ENCODE results near the gene GALR1.

GALR1 gene

GRCh38 chr18:77298172-77298571, 48.5 kb downstream of the GALR1 start:
- no peak overlapping the region for H3K27ac ChIP-seq (ENCODE audit: low read depth, low read length, severe bottlenecking)
- no peaks in the 10 kb centered on the region for H3K9me3 ChIP-seq (ENCODE audit: control insufficient read depth, low read length)
- no peaks in the 10 kb centered on the region for H3K4me1 ChIP-seq (ENCODE audit: control insufficient read depth, insufficient read depth, low read length, poor library complexity, severe bottlenecking)
- no peaks in the 10 kb centered on the region for H3K36me3 ChIP-seq (ENCODE audit: control insufficient read depth, insufficient read depth, low read length)
- 70 to 90% methylated on average over 4 to 5 of the region's 8 CpGs for WGBS, 2 experiments (ENCODE audit: insufficient coverage in 2 of 2)
- H3K4me3 ChIP-seq (ENCODE audit: extremely low read depth, insufficient read depth, low read length, poor library complexity, severe bottlenecking), result no peak overlapping the region

DNA sequence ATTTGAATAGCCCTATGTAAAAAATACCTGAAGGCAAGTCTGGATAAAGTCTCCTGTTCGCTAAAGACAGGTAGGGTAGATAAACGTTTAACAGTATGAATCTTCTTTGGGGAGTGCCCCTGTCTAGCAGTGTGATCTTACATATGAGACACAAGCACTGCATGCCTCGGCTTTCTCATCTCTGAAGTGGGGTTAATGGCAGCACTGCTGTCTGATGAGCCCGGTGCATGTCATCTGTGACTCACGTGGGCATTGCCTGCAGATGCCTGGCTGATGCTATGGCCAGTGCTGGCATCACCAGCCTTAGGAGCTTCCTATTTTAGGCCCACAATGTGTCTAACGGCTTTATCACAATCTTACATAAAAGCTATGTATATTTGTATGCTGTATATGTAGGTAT, 50.1 kb downstream of the GALR1 start:
- H3K36me3 ChIP-seq (ENCODE audit: control insufficient read depth, insufficient read depth, low read length), result no peaks in the 10 kb centered on the region
- H3K9me3 ChIP-seq (ENCODE audit: control insufficient read depth, low read length), result no peaks in the 10 kb centered on the region
- WGBS, 2 experiments (ENCODE audit: insufficient coverage in 2 of 2), result 85 to 96% methylated on average over 4 to 5 of the region's 6 CpGs
- no peak overlapping the region for H3K27ac ChIP-seq (ENCODE audit: low read depth, low read length, severe bottlenecking)
- H3K4me3 ChIP-seq (ENCODE audit: extremely low read depth, insufficient read depth, low read length, poor library complexity, severe bottlenecking), result no peak overlapping the region
- no peaks in the 10 kb centered on the region for H3K4me1 ChIP-seq (ENCODE audit: control insufficient read depth, insufficient read depth, low read length, poor library complexity, severe bottlenecking)

GRCh38 chr18:77300579-77300978, 50.9 kb downstream of the GALR1 start:
- H3K36me3 ChIP-seq (ENCODE audit: control insufficient read depth, insufficient read depth, low read length), result no peaks in the 10 kb centered on the region
- H3K4me1 ChIP-seq (ENCODE audit: control insufficient read depth, insufficient read depth, low read length, poor library complexity, severe bottlenecking), result no peaks in the 10 kb centered on the region
- no peak overlapping the region for H3K4me3 ChIP-seq (ENCODE audit: extremely low read depth, insufficient read depth, low read length, poor library complexity, severe bottlenecking)
- H3K27ac ChIP-seq (ENCODE audit: low read depth, low read length, severe bottlenecking), result no peak overlapping the region
- 82 to 87% methylated on average over 7 of the region's 7 CpGs for WGBS, 2 experiments (ENCODE audit: insufficient coverage in 2 of 2)
- no peaks in the 10 kb centered on the region for H3K9me3 ChIP-seq (ENCODE audit: control insufficient read depth, low read length)

- Histone ChIP-seq H3K4me3 (ENCODE audit: extremely low read depth, insufficient read depth, low read length, poor library complexity, severe bottlenecking) (no peak overlapping the region), H3K27ac (ENCODE audit: low read depth, low read length, severe bottlenecking) (no peak overlapping the region), H3K4me1 (ENCODE audit: control insufficient read depth, insufficient read depth, low read length, poor library complexity, severe bottlenecking) (no peaks in the 10 kb centered on the region), H3K36me3 (ENCODE audit: control insufficient read depth, insufficient read depth, low read length) (no peaks in the 10 kb centered on the region), H3K9me3 (ENCODE audit: control insufficient read depth, low read length) (no peaks in the 10 kb centered on the region)
- 86 to 94% methylated on average over 6 to 7 of the region's 7 CpGs for WGBS, 2 experiments (ENCODE audit: insufficient coverage in 2 of 2)
Measured at GRCh38 chr18:77304268-77304667, 54.6 kb downstream of the GALR1 start.

DNA sequence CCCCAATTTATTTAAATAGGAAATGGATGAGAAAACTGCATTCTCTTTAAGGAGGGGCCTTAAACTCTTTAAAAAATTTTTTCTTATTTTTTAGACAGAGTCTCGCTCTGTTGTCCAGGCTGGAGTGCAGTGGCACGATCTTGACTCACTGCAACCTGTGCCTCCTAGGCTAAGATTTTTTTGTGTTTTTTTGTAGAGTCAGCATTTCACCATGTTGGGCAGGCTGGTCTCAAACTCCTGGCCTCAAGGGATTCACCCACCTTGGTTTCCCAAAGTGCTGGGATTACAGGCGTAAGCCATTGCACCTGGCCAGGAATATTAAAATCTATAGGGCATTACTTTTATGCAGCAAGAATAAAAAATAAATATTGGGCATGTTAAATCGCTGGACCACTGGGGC, 56.0 kb downstream of the GALR1 start:
- Histone ChIP-seq H3K4me3 (ENCODE audit: extremely low read depth, insufficient read depth, low read length, poor library complexity, severe bottlenecking) (no peak overlapping the region), H3K27ac (ENCODE audit: low read depth, low read length, severe bottlenecking) (no peak overlapping the region), H3K36me3 (ENCODE audit: control insufficient read depth, insufficient read depth, low read length) (no peaks in the 10 kb centered on the region), H3K9me3 (ENCODE audit: control insufficient read depth, low read length) (no peaks in the 10 kb centered on the region), H3K4me1 (ENCODE audit: control insufficient read depth, insufficient read depth, low read length, poor library complexity, severe bottlenecking) (no peaks in the 10 kb centered on the region)
- WGBS, 2 experiments (ENCODE audit: insufficient coverage in 2 of 2), result 80 to 94% methylated on average over 1 to 2 of the region's 4 CpGs

DNA sequence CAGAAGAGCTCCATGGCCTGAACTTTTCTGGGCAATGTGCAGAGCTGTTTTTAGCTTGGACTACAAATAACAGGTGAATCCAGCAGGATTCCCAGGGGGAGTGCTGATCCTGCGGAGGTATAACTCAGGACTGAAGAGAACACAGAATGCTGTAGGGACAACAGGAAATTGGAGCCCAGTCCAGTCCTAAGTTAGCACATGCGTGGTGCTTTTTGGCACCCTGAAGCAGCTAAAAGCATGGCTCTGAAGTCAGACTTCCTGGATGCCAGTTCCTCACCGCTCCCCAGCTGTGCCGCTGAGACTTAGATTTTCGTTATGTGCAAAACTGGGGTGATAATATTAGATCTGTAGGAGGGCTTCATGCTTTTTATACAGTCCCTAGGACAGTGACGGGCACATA, 58.6 kb downstream of the GALR1 start:
- WGBS, 2 experiments (ENCODE audit: insufficient coverage in 2 of 2), result 82 to 95% methylated on average over 5 of the region's 6 CpGs
- Histone ChIP-seq H3K4me3 (ENCODE audit: extremely low read depth, insufficient read depth, low read length, poor library complexity, severe bottlenecking) (no peak overlapping the region), H3K9me3 (ENCODE audit: control insufficient read depth, low read length) (no peaks in the 10 kb centered on the region), H3K36me3 (ENCODE audit: control insufficient read depth, insufficient read depth, low read length) (no peaks in the 10 kb centered on the region), H3K4me1 (ENCODE audit: control insufficient read depth, insufficient read depth, low read length, poor library complexity, severe bottlenecking) (no peaks in the 10 kb centered on the region), H3K27ac (ENCODE audit: low read depth, low read length, severe bottlenecking) (no peak overlapping the region)

DNA sequence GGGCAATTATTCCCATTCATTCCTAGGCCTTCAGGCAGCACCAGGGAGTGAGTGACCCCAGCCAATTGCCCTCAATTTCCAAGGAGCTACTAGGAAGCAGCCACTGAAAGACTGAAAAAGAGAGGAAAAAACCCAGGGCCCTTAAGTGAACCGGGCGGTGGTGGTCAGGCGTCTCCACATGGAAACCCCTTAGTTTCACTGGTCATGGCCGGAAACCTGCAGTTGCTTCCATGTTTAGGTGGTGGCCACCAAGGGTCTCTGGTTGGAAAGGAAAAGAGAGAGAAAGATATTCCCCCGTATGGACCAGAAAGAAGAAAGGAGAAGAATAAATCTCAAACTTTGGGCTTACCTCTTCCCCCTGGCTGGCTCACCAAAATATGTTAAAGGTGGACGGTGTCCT, 64.9 kb downstream of the GALR1 start:
- WGBS, 2 experiments (ENCODE audit: insufficient coverage in 2 of 2), result 87 to 100% methylated on average over 1 to 4 of the region's 6 CpGs
- peaks cover 6% of the 10 kb centered on the region for H3K4me1 ChIP-seq (ENCODE audit: control insufficient read depth, insufficient read depth, low read length, poor library complexity, severe bottlenecking)
- H3K36me3 ChIP-seq (ENCODE audit: control insufficient read depth, insufficient read depth, low read length), result no peaks in the 10 kb centered on the region
- no peak overlapping the region for H3K27ac ChIP-seq (ENCODE audit: low read depth, low read length, severe bottlenecking)
- no peaks in the 10 kb centered on the region for H3K9me3 ChIP-seq (ENCODE audit: control insufficient read depth, low read length)
- no peak overlapping the region for H3K4me3 ChIP-seq (ENCODE audit: extremely low read depth, insufficient read depth, low read length, poor library complexity, severe bottlenecking)

DNA sequence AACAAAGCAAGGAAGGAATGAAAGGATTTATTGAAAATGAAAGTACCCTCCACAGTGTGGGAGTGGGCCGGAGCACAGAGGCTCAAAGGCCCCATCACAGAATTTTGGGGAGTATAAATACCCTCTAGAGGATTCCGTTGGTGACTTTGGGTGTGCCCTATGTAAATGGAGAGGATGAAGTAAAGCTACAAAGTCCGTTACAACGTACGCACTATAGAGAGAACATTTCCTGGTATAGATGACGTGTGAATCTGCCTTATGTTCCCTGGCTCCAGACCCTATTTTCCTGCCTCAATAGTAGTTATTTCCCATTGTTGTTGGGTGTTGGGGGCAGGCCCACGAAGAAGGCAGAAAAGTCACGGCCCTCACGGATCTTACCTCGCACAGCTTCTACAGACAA, 65.3 kb downstream of the GALR1 start:
- H3K4me3 ChIP-seq (ENCODE audit: extremely low read depth, insufficient read depth, low read length, poor library complexity, severe bottlenecking), result no peak overlapping the region
- no peaks in the 10 kb centered on the region for H3K9me3 ChIP-seq (ENCODE audit: control insufficient read depth, low read length)
- H3K36me3 ChIP-seq (ENCODE audit: control insufficient read depth, insufficient read depth, low read length), result no peaks in the 10 kb centered on the region
- H3K27ac ChIP-seq (ENCODE audit: low read depth, low read length, severe bottlenecking), result no peak overlapping the region
- 93 to 100% methylated on average over 3 of the region's 10 CpGs for WGBS, 2 experiments (ENCODE audit: insufficient coverage in 2 of 2)
- H3K4me1 ChIP-seq (ENCODE audit: control insufficient read depth, insufficient read depth, low read length, poor library complexity, severe bottlenecking), result peaks cover 6% of the 10 kb centered on the region

DNA sequence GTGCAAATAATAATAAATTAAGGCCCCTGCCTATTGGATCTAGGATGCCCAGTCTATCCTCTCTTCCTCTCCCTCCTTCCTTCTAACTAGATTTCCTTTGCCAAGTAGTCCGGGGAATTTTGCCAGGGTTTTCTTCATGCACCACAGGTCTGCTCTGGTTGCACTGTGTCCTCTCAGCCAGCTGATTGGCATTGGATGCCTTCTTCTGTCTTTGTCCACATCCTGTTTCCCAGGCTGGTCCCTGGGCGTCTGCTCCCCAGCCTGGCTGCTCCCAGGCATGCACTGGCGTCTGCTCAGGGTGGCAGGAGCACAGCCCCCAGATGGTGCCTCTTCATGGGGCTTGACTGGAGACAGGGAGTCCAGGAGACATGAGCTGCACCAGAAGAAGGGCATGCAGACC, 66.4 kb downstream of the GALR1 start:
- Histone ChIP-seq H3K4me1 (ENCODE audit: control insufficient read depth, insufficient read depth, low read length, poor library complexity, severe bottlenecking) (peaks cover 6% of the 10 kb centered on the region), H3K4me3 (ENCODE audit: extremely low read depth, insufficient read depth, low read length, poor library complexity, severe bottlenecking) (no peak overlapping the region), H3K36me3 (ENCODE audit: control insufficient read depth, insufficient read depth, low read length) (no peaks in the 10 kb centered on the region), H3K27ac (ENCODE audit: low read depth, low read length, severe bottlenecking) (no peak overlapping the region), H3K9me3 (ENCODE audit: control insufficient read depth, low read length) (no peaks in the 10 kb centered on the region)
- WGBS, 2 experiments (ENCODE audit: insufficient coverage in 2 of 2), result 83 to 96% methylated on average over 2 to 3 of the region's 3 CpGs

DNA sequence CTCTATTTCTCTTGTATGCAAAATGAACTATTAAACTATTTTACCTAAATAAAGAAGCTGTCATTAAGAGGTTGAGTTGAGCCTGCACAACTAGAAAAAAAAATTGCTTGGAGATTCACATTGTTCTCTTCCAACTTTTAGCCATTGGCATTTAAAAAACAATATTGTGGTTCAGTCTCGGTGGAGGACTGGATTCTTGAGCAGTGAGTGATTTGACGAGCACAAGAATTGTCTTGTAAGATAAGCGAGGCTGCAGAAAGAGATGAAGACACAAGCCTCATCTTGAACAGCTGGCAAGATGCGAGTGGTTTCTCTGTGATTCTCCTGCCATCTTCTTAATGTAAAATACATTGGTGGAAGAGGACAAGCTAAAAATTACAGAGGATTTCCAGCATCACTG, 67.0 kb downstream of the GALR1 start:
- Histone ChIP-seq H3K36me3 (ENCODE audit: control insufficient read depth, insufficient read depth, low read length) (no peaks in the 10 kb centered on the region), H3K4me3 (ENCODE audit: extremely low read depth, insufficient read depth, low read length, poor library complexity, severe bottlenecking) (no peak overlapping the region), H3K27ac (ENCODE audit: low read depth, low read length, severe bottlenecking) (no peak overlapping the region), H3K9me3 (ENCODE audit: control insufficient read depth, low read length) (no peaks in the 10 kb centered on the region), H3K4me1 (ENCODE audit: control insufficient read depth, insufficient read depth, low read length, poor library complexity, severe bottlenecking) (peaks cover 6% of the 10 kb centered on the region)
- WGBS, 2 experiments (ENCODE audit: insufficient coverage in 2 of 2), result 92 to 93% methylated on average over 2 to 3 of the region's 4 CpGs

GRCh38 chr18:77320971-77321559, 71.4 kb downstream of the GALR1 start:
- Histone ChIP-seq H3K4me1 (ENCODE audit: control insufficient read depth, insufficient read depth, low read length, poor library complexity, severe bottlenecking) (peaks cover 6% of the 10 kb centered on the region), H3K36me3 (ENCODE audit: control insufficient read depth, insufficient read depth, low read length) (no peaks in the 10 kb centered on the region), H3K9me3 (ENCODE audit: control insufficient read depth, low read length) (no peaks in the 10 kb centered on the region), H3K27ac (ENCODE audit: low read depth, low read length, severe bottlenecking) (no peak overlapping the region), H3K4me3 (ENCODE audit: extremely low read depth, insufficient read depth, low read length, poor library complexity, severe bottlenecking) (no peak overlapping the region)
- WGBS, 2 experiments (ENCODE audit: insufficient coverage in 2 of 2), result 93 to 100% methylated on average over 1 of the region's 5 CpGs
